HuH-7.5 (cell line): ENCODE results near the gene NCKAP5L.

ENCODE experiments used
- DNase-seq: peaks from one replicate; pipeline ENCODE4 v3.0.0; 2011; ENCODE audit warnings: low spot score

NCKAP5L gene

DNA sequence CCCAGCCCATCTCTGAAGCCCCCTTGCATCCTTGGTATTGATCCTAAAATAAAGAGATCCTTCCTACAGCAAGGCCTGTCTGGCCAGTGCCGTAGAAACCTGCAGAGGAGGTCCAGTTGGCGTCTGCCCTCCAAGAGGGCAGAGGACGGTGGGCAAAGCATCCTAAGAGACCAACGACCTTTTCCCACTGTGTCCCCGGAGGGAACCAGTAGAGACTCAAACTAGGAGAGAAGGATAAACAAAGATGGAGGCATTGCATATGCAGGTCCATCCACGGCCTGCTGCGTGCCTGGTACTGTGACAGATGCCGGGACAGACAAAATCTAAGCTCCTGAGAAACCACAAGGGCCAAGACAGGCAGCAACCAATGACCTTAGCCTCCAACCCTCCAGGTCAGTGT is 3.8 kb downstream of the NCKAP5L start:
- no peak for DNase-seq

DNA sequence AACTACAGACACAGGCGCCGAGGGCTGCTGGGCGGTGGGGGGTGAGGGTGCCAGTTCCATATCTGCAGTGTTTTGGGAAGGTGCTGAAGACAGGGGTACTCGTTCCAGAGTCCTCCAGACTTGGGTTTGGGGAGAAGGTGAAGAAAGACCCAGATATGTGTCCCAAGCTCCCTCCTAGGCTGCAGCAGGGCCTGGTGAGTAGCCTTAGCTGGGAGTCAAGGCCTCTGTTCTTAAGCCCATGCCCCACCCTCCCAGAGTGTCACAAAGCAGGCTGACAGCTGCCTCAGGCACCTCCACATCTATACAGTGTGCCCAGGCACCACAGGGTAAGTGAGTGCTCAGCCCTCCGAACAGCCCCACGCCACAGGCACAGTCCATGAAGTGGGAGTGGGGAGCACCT is 4.3 kb downstream of the NCKAP5L start:
- no peak for DNase-seq

DNA sequence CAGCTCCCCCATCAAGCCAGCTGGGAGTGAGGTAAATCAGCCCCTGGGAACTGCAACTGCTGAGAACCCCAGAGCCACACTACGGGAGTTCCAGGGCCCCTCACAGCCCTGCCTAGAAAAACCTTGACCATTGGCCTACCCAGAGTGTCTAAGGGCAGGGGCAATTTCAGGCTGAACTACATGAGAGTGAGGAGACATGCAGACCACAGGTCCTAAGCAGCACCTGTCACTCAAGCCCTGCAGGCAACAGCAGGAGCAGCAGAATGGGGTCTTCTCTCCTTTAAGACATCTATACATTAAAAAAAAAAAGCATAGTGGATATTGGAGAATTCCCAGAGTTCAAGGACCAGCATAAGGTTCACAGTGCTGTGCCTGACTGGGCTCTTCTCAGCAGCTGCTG is 4.9 kb downstream of the NCKAP5L start:
- no peak for DNase-seq

DNA sequence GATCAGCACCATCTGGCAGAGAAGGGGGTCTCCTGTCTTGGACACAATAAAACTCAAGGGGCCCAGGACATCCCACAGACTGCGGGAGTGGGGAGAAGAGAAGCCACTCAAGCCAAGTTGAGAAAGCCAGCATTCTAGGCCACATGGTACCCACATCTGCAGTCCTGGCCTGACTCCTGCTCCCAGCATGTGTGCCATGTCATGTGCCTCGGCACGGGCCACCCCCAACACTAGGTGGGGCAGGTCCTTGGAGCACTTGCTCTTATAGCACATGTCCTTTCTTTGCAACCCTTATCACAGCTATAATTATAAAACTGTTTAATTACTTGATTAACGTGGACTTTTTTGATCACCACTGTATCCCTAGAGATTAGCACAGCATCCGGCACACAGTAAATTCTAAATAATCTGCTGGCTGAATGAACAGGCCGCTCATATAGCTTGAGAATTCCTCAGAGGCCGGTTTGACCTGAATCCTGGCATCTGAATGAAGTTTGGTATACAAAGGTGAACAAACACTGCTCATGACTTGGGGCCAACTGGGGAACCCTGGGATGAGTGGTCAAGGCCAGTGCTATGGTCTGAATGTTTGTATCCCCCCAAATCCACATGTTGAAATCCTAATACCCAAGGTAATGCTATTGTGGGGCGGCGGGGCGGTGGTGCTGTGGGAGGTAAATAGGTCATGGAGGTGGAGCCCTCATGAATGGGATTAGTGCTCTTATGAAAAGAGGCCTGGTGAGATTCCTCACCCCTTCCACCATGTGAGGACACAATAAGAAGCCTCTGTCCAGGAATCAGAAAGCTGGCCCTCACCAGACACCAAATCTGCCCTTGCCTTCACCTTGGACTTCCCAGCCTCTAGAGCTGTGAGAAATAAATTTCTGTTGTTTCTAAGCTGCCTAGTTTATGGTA is 6.6 kb downstream of the NCKAP5L start:
- DNase-seq = no peak

DNA sequence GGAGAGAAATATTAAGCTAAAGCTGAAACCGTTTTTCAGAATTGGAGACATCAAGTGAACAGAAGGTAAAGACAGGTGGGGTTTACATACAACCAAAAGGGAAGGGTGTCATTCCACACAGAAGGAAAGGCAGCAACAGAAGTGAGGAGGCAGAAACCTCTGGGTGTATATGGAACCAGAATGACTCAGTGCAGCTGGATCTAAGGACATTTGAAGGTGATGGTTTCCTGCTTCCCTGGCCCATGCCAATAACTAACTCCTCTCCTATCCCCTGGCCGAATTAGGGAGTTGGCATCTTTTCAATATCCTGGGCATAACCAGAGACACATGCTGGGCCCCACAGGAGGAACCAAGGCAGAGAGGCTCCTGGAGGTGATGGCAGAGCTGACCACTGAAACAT is 8.4 kb downstream of the NCKAP5L start:
- DNase-seq = no peak

DNA sequence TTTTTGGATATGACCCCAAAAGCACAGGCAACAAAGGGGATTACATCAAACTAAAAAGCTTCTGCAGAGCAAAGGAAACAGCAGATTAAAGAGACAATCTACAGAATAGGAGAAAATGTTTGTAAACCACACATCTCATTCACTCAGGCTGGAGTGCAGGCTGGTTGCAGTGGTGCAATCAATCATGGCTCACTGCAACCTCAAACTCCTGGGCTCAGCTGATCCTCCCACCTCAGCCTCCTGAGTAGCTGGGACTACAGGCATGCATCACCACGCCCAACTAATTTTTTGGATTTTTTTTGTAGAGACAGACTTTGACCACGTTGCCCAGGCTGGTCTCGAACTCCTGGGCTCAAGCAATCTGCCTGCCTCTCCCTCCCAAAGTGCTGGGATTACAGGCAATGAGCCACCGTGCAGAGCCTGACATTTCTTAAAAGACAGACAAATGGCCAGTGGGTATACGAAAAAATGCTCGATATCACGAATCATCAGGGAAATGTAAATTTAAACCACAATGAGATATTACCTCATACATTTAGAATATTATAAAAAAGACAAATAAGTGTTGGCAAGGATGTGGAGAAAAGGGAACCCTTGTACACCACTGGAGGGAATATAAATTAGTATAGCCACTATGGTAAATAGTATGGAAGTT is 9.8 kb downstream of the NCKAP5L start:
- DNase-seq = no peak

DNA sequence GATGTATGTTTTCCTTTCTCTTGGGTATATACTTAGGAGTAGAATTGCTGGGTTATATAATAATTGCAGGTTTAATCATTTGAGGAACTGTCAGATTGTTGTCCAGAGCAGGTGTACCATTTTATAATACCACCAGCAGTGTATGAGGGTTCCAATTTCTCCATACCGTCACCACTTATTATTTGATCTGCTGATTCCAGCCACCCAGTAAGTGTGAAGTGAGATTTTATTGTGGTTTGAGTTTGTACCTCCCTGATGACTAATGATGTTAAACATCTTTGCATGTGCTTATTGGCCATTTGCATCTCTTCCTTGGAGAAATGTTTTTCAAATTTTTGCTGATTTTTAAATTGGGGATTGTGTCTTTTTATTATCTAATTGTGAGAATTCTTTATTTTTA is 15.1 kb downstream of the NCKAP5L start:
- no peak for DNase-seq

DNA sequence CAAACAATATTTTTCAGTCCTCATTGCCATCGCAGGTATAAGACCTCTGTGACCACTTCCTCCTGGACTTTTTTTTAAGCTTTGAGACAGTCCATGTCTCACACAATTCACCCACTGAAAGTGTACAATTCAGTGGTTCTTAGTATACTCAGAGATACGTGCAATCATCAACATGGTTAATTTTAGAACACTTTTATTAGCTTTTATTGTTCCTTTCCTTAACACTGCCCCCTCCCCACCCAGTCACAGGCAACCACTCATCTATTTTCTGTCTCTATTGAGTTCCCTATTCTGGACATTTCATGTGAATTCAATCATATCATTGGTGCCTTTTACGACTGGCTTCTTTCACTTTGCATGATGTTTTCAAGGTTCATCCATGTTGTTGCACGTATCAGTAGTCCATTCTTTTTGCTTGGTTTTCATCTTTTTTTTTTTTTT is 16.2 kb downstream of the NCKAP5L start:
- DNase-seq = no peak

DNA sequence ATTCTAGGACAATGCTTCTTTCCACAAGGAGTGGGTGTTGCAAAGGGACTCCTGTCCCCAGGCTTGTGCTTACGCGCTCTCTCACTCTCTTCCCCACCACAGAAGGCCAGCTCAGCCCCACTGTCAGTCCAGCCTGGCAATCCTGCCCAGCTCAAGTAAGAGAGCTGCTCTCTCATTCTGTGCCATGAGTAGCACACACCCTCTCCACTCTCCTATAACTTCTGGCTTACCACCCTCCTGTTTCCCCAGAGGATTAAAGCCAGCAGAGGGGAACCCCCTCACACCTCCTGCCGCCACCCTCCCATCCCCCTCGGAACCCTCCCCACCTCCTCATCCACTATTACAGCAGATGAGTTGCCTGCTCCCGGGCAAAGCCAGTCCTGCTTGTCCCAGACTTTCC is 17.1 kb downstream of the NCKAP5L start:
- no peak for DNase-seq

DNA sequence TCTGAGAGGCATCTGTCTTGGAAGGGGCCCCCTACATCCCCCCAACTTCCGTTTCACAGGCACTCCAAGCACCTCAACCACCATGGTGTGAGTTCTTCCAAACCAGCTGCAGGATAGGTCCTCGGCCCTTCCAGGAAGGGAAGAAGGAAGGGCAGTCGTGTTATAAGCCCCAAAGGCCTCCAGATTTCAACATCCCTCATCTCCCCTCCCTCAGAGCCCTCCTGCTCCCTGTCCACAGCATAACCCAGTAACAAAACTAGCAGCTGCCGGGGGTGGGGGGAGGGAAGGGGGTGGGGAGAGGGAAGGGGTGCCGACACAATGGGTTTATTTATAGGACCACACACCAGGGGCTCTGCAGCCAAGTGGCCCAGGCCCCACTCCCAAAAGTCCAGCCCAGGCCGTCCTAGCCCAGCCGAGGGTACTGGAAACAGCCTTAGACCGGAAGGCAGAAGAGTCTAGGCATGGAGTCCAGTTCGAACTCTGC is 18.3 kb downstream of the NCKAP5L start:
- DNase-seq = no peak

DNA sequence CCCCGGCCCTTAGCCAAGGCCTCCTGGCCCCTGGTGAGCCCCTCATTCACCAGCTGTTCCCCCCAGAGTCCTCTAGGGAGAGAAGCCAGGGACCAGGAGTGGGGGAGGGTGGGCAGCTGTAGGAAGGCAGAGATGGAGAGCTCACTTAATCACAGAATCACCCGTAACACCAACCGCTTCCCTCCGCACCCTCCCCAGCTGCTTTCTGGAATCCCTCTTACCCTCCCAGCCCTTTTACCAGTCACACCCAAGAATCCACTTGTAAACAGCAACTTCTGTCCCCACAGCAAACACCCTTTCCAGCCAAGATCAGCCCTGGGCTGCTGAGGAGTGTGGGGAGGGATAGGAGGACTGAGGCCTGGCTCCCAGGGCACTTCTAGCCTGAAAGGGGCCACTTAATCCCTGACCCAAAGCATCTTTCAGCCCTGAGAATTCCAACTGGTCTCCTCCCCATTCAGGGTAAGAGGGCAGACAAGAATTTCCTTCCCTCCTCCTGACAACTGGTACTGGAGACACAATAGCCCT is 18.8 kb downstream of the NCKAP5L start:
- no peak for DNase-seq

DNA sequence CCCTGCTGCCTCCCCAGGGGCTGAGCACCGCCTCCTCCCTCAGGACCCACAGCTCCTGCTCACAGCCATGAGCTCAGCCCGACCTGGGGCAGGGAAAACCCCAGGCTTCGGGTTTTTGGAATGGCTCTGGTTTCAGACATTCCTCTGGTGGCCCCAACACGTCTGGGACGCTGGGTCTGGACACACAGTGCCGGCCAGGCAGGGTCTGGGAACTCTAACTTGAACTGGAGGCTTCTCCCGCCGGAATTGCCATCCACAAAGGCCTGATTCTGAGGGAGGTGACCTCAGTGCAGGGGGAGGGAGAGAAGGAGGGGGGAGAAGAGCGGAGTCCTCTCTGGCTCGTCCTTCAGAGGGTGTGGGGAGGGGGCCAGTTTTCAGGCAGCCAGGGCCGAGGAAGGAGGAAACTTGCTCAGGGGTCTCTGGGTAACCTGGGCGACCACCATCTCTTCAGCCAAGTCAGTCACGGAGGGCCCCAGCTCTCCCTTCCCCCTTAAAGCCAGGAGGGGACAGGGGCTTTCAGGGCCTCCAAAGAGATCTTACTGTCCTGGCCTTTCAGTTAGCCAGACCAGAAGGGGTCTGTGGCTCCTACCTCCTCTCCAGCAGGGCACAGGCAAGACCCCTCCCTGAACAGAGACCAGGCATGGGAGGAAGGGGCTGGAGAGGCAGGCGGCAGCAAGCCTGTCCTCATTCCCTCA is 19.4 kb downstream of the NCKAP5L start:
- DNase-seq = no peak

DNA sequence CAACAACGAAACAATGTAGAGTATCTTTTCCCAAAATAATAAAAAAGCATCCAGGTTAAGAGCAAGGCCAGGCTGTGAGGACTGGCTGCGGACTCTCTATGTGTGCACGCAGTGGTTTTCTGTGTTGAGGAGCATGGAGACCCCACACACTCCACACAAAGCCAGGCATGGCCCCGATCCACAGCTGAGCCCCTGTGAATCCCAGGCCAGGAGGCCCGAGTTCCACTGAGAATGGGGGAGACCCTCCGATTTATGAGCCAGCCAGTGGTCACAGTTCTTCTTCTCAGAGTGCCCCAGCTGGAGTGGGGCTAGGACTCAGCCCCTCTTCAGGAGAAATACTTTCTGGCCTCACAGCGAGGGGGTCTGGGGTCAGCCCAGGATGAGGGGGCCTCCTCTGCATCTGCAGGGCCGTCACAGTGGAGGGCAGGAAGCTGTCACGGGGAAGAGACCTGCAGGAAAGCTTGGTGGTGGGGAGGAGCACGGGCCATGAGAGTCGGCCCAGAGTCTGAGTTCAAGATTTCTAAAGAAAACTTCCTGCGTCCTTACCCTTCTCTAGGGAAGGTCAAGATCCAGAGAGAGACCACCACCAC is 20.1 kb downstream of the NCKAP5L start:
- no peak for DNase-seq

DNA sequence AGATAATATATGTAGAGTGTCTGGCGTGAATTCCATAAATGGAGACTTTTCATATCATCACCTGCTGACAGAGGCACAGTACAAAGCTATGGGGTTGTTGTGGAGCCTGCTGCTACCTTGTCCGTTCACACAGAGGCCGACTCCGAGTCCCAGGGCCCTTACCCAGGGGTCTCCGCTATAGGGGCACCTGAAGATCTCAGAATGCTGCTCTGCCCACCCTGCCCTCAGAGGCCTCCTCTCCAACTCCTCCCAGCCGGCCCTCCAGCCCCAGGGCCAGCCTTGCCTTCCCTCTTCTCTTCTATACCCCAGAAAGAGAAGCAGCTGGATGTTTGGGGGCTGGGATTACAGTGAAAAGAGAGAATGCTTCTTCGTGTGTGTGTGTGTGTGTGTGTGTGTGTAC is 21.3 kb downstream of the NCKAP5L start:
- no peak for DNase-seq

DNA sequence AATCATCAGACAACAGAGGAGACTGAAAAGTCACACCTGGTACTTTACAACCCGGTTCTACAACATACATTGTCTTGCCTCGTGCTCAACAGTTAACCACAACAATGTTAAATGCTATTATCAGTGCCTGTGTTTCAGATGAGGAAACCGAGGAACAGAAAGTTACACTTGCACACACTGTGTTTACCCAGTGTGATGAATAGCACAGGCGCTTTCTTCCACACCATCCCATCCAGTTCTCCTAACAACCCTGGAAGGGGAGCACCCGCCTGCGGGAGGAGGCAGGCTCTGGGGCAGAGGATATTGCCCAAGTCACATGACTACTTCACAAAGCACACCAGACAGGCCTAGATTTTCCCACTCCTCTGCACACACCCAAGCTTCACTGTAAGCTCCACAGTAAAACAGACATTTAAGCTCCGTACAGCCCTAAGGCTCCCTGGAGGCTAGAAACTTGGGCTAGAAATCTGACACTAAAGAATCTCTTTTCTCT is 21.8 kb downstream of the NCKAP5L start:
- DNase-seq = no peak

DNA sequence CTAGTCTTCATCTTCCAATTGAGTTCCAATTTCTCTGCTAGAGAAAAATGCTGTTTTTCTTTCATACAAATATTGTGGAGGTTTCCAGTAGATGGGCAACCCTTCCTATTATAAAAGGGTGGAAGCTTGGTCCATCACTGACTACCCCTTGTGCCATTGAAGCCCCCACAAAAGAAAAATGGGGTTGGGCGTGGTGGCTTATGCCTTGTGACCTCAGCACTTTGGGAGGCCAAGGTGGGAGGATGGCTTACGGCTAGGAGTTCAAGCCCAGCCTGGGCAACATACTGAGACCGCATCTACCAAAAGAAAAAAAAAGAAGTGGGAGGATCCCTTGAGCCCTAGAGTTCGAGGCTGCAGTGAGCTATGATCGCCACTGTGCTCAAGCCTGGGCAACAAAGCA is 22.8 kb downstream of the NCKAP5L start:
- no peak for DNase-seq

DNA sequence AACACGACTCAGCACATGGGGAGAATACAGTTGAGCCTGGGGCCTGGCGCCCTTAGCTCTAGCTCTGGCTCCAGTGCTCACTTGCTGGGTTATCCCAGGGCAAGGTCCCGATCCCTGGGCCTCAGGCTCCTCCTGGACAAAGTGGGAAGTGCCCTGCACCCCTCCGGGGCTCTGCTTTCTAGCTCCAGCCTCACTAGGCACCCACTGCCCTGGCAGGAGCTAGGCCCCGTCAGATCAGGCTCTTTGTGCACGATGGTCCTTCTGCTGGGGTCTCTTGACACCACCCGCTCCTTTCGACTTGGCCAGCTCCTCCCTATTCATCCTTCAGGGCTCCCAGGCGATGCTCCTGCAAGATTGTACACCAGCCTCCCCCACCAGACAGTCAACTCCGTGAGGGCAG is 23.4 kb downstream of the NCKAP5L start:
- DNase-seq = no peak

DNA sequence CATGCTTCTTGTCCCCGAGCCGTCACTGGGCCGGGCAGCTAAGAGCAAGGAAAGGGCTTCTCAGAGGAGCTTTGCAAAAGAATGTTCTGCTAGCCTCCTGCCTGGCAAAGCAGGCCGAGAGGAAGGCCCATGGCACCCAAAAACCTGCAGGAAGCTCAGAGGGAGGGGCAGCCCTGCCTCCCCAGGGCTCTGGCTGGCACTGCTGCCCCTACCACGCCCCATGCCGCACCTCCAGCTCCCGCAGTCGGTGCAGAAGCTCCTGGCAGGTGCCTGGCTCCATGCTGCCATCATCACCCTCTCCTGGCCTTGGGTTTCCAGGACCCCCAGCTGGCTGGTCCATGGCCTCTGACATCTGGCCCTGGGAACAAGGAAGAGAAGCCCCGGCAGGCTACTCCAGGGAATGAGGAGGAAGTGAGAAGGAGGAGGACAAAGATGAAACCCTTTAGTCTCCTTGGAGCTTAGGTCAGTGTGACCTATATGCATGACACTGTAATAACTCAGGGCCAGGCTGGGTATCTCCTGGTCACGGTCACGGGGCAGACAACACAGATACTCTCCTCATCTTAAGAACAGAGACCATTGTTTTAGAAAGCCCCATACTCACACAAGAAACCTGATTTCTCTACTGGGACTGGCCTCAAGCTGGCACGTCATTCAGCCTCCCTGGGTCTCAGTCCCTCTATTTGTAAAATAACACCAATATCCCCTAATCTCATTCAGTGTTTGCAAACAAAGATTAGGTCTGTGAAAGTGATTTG is 24.3 kb downstream of the NCKAP5L start:
- no peak for DNase-seq

DNA sequence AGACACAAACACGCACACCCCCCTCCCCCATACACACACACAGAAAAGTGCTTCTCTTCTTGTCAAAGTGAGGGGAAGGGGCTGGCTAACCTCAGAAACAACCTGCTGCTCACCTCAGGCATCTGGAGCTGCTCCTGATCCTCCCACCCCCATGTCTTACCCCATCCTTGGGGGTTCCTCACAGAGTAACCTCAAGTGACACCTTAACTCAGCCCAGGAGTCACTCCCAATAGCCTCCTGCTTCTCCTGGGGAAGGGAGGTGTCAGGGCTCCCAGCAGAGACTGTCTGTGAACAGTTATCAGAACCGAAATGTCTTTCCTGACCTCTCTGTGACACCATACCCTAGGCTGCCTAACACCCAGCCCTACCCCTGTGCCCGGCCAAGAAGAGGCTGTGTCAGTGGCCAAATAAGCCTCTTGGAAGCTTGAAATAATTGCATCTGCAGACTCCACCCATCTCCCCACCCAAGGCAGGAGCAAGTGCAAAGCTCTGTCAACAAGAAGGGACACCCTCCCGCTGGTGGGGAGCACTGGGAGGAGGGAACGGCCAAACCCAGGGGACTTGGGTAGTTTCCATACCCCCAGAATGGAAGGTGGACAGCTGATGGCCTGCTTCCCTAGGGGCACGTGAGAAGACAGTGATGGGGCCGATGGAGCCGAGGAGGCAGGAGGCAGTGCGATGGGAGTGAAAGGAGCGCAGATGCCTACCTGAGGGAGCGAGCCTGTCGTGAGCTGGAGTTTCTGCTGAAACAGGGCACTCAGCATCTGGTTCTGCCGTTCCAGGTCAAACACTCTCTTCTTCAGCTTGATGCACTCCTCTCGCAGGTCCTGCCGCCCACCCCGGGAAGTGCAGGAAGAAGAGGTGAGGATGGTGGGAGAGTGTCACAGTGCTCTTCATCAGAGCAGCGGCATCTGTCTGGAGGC is 26.8 kb downstream of the NCKAP5L start:
- DNase-seq = no peak
